BE2C (cell line): Measurements from ENCODE around the gene EFNB1.

Experiments used
- DNase-seq: peaks from one replicate; pipeline ENCODE4 v3.0.0-alpha.2; 2020
- H3K27me3 ChIP-seq: fragments of 250-450 bp; sonication (Bioruptor Pico); 2 replicates; pipeline ENCODE4 v1.5.1; 2020; ENCODE audit warnings: mild to moderate bottlenecking
- H3K36me3 ChIP-seq: fragments of 250-450 bp; sonication (Bioruptor Pico); 2 replicates; pipeline ENCODE4 v1.5.1; 2020; ENCODE audit warnings: mild to moderate bottlenecking
- H3K4me1 ChIP-seq: fragments of 250-450 bp; sonication (Bioruptor Pico); 2 replicates; pipeline ENCODE4 v1.5.1; 2020
- H3K4me3 ChIP-seq: 2 replicates; pipeline ENCODE4 v1.5.1; 2011; ENCODE audit warnings: low read depth, low read length
- H3K9me3 ChIP-seq: fragments of 250-450 bp; sonication (Bioruptor Pico); 2 replicates; pipeline ENCODE4 v1.5.1; 2020
- CTCF ChIP-seq: IDR thresholded peaks from 2 replicates; pipeline ENCODE4 v1.5.1; 2012; ENCODE audit warnings: mild to moderate bottlenecking, low read depth, low read length

EFNB1 gene

GRCh38 chrX:68840256-68840655 is 11.4 kb downstream of the EFNB1 start:
- no peaks in the 10 kb centered on the region for H3K4me1 ChIP-seq
- no peak for DNase-seq
- H3K36me3 ChIP-seq, result peaks cover 4% of the 10 kb centered on the region; the same call in 1 of the 2 replicates
- H3K9me3 ChIP-seq, result no peaks in the 10 kb centered on the region
- TF ChIP-seq CTCF, result no peak
- H3K27me3 ChIP-seq, result no peaks in the 10 kb centered on the region
- H3K4me3 ChIP-seq, result no peak overlapping the region

- Histone ChIP-seq H3K4me3 (no peak overlapping the region), H3K27me3 (no peaks in the 10 kb centered on the region), H3K9me3 (no peaks in the 10 kb centered on the region), H3K36me3 (peaks cover 4% of the 10 kb centered on the region; the same call in 1 of the 2 replicates), H3K4me1 (no peaks in the 10 kb centered on the region)
- no peak for DNase-seq
- TF ChIP-seq CTCF, result no peak
Observed at GRCh38 chrX:68841251-68842049, 12.6 kb downstream of the EFNB1 start.

GRCh38 chrX:68842351-68842750 is 13.5 kb downstream of the EFNB1 start:
- Histone ChIP-seq H3K4me1 (no peaks in the 10 kb centered on the region), H3K27me3 (no peaks in the 10 kb centered on the region), H3K9me3 (no peaks in the 10 kb centered on the region), H3K4me3 (no peak overlapping the region), H3K36me3 (peaks cover 4% of the 10 kb centered on the region; the same call in 1 of the 2 replicates)
- DNase-seq, result no peak
- TF ChIP-seq CTCF, result no peak

GRCh38 chrX:68842781-68843581 is 14.2 kb downstream of the EFNB1 start:
- Histone ChIP-seq H3K4me3 (no peak overlapping the region), H3K4me1 (no peaks in the 10 kb centered on the region), H3K36me3 (peaks cover 4% of the 10 kb centered on the region; the same call in 1 of the 2 replicates), H3K27me3 (no peaks in the 10 kb centered on the region), H3K9me3 (no peaks in the 10 kb centered on the region)
- no peak for TF ChIP-seq CTCF
- no peak for DNase-seq

GRCh38 chrX:68843992-68844391 is 15.2 kb downstream of the EFNB1 start:
- Histone ChIP-seq H3K9me3 (no peaks in the 10 kb centered on the region), H3K4me3 (no peak overlapping the region), H3K36me3 (peaks cover 4% of the 10 kb centered on the region; the same call in 1 of the 2 replicates), H3K27me3 (no peaks in the 10 kb centered on the region), H3K4me1 (no peaks in the 10 kb centered on the region)
- DNase-seq, result no peak
- TF ChIP-seq CTCF, result no peak
